K562 (cell line): ENCODE data around the gene S100A2. TPM values are rescaled to one million over a fixed set of nuclear protein-coding genes. Genes with fewer than 3 reads are reported as not detected.

Experiments
- ARID1B ChIP-seq: fragments of 450-650 bp; IDR thresholded peaks from 2 replicates; pipeline ENCODE4 v1.6.1; 2016; ENCODE audit warnings: antibody characterized with exemption, mild to moderate bottlenecking, inconsistent platforms
- C11orf30 ChIP-seq: fragments of 450-650 bp; IDR thresholded peaks from 2 replicates; pipeline ENCODE4 v1.6.1; 2016; ENCODE audit warnings: low read depth, mild to moderate bottlenecking
- CEBPB ChIP-seq: fragments of 450-650 bp; IDR thresholded peaks from 2 replicates; pipeline ENCODE4 v1.6.1; 2016; ENCODE audit warnings: missing genetic modification characterization, missing compliant biosample characterization
- CHD4 ChIP-seq: fragments of 200-600 bp; sonication (generic); IDR thresholded peaks from 3 replicates; pipeline ENCODE4 v1.6.1; 2012; ENCODE audit warnings: low read depth, mild to moderate bottlenecking, mixed read lengths, low read length, inconsistent platforms; ENCODE audit not compliant: insufficient read depth, insufficient replicate concordance, poor library complexity, severe bottlenecking
- CREB3 ChIP-seq: fragments of 450-650 bp; conservative IDR thresholded peaks from 2 replicates; pipeline ENCODE4 v1.6.1; 2016; ENCODE audit warnings: missing genetic modification characterization, low read depth, mild to moderate bottlenecking, missing compliant biosample characterization, moderate library complexity
- DIDO1 ChIP-seq: fragments of 450-650 bp; IDR thresholded peaks from 2 replicates; pipeline ENCODE4 v1.6.1; 2016; ENCODE audit warnings: low read depth, missing biosample characterization, missing genetic modification characterization
- EHMT2 ChIP-seq: fragments of 450-650 bp; IDR thresholded peaks from 2 replicates; pipeline ENCODE4 v1.6.1; 2018; ENCODE audit warnings: antibody characterized with exemption
- ESRRA ChIP-seq: fragments of 450-650 bp; IDR thresholded peaks from 2 replicates; pipeline ENCODE4 v1.6.1; 2014; ENCODE audit warnings: low read depth, mild to moderate bottlenecking, moderate library complexity, borderline replicate concordance
- HMGXB4 ChIP-seq: sonication (generic); formaldehyde crosslinking; IDR thresholded peaks from 2 replicates; pipeline ENCODE4 v1.8.1; 2023; ENCODE audit warnings: mild to moderate bottlenecking, missing genetic modification reagents
- IFI16 ChIP-seq: fragments of 250-450 bp; sonication (Bioruptor Pico); IDR thresholded peaks from 2 replicates; pipeline ENCODE4 v2.1.2; 2022; ENCODE audit warnings: mild to moderate bottlenecking, inconsistent platforms
- MTA2 ChIP-seq: fragments of 450-650 bp; IDR thresholded peaks from 2 replicates; pipeline ENCODE4 v1.6.1; 2016; ENCODE audit warnings: low read depth
- NFE2L1 ChIP-seq: fragments of 450-650 bp; IDR thresholded peaks from 2 replicates; pipeline ENCODE4 v1.6.1; 2016; ENCODE audit warnings: missing genetic modification characterization, low read depth, mild to moderate bottlenecking, missing compliant biosample characterization, moderate library complexity, borderline replicate concordance
- NR3C1 ChIP-seq: sonication (generic); formaldehyde crosslinking; IDR thresholded peaks from 2 replicates; pipeline ENCODE4 v1.8.1; 2022; ENCODE audit warnings: missing genetic modification reagents
- RBM17 ChIP-seq: fragments of 200-400 bp; formaldehyde crosslinking; IDR thresholded peaks from 2 replicates; pipeline ENCODE4 v1.6.1; 2017; ENCODE audit warnings: low read depth, mild to moderate bottlenecking, low read length, borderline replicate concordance
- RBM25 ChIP-seq: fragments of 200-400 bp; formaldehyde crosslinking; IDR thresholded peaks from 2 replicates; pipeline ENCODE4 v1.6.1; 2018; ENCODE audit warnings: low read length, low read depth, moderate library complexity; ENCODE audit not compliant: severe bottlenecking
- RCOR1 ChIP-seq, 2 experiments: IDR thresholded peaks; 2 replicates each; pipeline ENCODE4 v1.6.1; 2012; ENCODE audit warnings: low read depth in 2 of 2, low read length in 2 of 2, borderline replicate concordance in 1 of 2, improper control_type of control experiment in 1 of 2
- SRSF1 ChIP-seq: fragments of 200-400 bp; formaldehyde crosslinking; IDR thresholded peaks from 2 replicates; pipeline ENCODE4 v1.6.1; 2017; ENCODE audit warnings: mild to moderate bottlenecking, low read depth, low read length, moderate library complexity
- TBP ChIP-seq: optimal IDR thresholded peaks from 2 replicates; pipeline ENCODE3; 2011; ENCODE audit warnings: low read depth, low read length, improper control_type of control experiment
- THRAP3 ChIP-seq: fragments of 450-650 bp; IDR thresholded peaks from 2 replicates; pipeline ENCODE4 v1.6.1; 2016; ENCODE audit warnings: mild to moderate bottlenecking, inconsistent platforms, borderline replicate concordance
- ZFX ChIP-seq: sonication (generic); formaldehyde crosslinking; IDR thresholded peaks from 2 replicates; pipeline ENCODE4 v1.8.0; 2022; ENCODE audit warnings: mild to moderate bottlenecking, missing genetic modification reagents, moderate library complexity
- ZNF584 ChIP-seq: fragments of 200-800 bp; sonication (Bioruptor generic); IDR thresholded peaks from 2 replicates; pipeline ENCODE4 v1.6.1; 2016; ENCODE audit warnings: low read depth, mild to moderate bottlenecking, missing genetic modification characterization, missing compliant biosample characterization
- ZNF740 ChIP-seq, 3 experiments: fragments of 200-800 bp in 1 of 3; sonication (Bioruptor generic) in 1 of 3; sonication (generic) in 1 of 3; formaldehyde crosslinking in 1 of 3; IDR thresholded peaks; 2 replicates each; pipeline versions ENCODE4 v1.6.1 to v1.8.0; 2016 to 2022; ENCODE audit warnings: mild to moderate bottlenecking in 2 of 3, missing compliant biosample characterization in 2 of 3, missing genetic modification characterization in 2 of 3, missing genetic modification reagents in 1 of 3
- polyA plus RNA-seq, 8 experiments: library from polyadenylated mRNA; depleted of rRNA in 4 of 8; stranded (reverse) in 5 of 8; unstranded in 3 of 8; fragments of >200 nt; fragmentation: Nextera tagmentation in 2 of 8; fragmentation: Illumina TruSeq in 1 of 8; extraction: Ambion mirVana in 2 of 8; extraction: Trizol in 1 of 8; gene quantifications; 2 replicates each; pipeline versions ENCODE4 v1.2.1 to v1.2.3, GENCODE V29; 2011 to 2014; ENCODE audit warnings: inconsistent platforms in 1 of 8, missing spikeins in 1 of 8
- total RNA-seq, 7 experiments: library from RNA; depleted of rRNA in 6 of 7; stranded (reverse); fragments of >200 nt in 6 of 7; fragmentation: Illumina TruSeq in 2 of 7; extraction: Trizol in 2 of 7; gene quantifications; 2 replicates each; pipeline versions ENCODE4 v1.2.1 to v1.2.3, GENCODE V29; 2011 to 2021; ENCODE audit warnings: low replicate concordance in 1 of 7

Gene S100A2
- total and polyA plus RNA-seq, 9 of the 15 experiments (the other 6 are each of a cell fraction or from before 2014, with no cell fraction given) = 0.28 to 0.65 (median 0.44) TPM; not detected in 4

- TF ChIP-seq HMGXB4 (CRISPR knock-in tag) (no peak), ARID1B (peak; percentile 94), IFI16 (CRISPR knock-in tag) (no peak), ZFX (CRISPR knock-in tag) (peak; percentile 66), CHD4 (no peak), ESRRA (peak; percentile 9; the same call in 1 of the 2 replicates), THRAP3 (no peak), SRSF1 (no peak), CEBPB (tag) (no peak), ZNF740 (CRISPR knock-in tag; IDR thresholded peaks at IDR 0.05) (no peak), ZNF740 (tag; IDR thresholded peaks at IDR 0.05) (no peak), RCOR1 (IDR thresholded peaks at IDR 0.05; ENCODE audit: borderline replicate concordance in 1 of 2, low read depth in 2 of 2, low read length in 2 of 2) (peak; percentile 16 to 85; a peak in 2 of 4 replicates), MTA2 (peak; percentile 59), RBM25 (no peak), DIDO1 (peak; percentile 53; the same call in 1 of the 2 replicates), NR3C1 (CRISPR knock-in tag) (no peak), CREB3 (peak; percentile 45; the same call in 1 of the 2 replicates), NFE2L1 (tag) (no peak), EHMT2 (no peak), TBP (peak; percentile 55), ZNF584 (CRISPR knock-in tag) (no peak), RBM17 (no peak), C11orf30 (peak; percentile 85)
Measured at GRCh38 chr1:153566414-153567371, 1.0 kb upstream of the S100A2 start (continued).
